ENCODE data around the gene PARP11.

Gene PARP11

GRCh38 chr12:3820122-3820521, 53.1 kb downstream of the PARP11 start:
- no peak for DNase-seq

DNA sequence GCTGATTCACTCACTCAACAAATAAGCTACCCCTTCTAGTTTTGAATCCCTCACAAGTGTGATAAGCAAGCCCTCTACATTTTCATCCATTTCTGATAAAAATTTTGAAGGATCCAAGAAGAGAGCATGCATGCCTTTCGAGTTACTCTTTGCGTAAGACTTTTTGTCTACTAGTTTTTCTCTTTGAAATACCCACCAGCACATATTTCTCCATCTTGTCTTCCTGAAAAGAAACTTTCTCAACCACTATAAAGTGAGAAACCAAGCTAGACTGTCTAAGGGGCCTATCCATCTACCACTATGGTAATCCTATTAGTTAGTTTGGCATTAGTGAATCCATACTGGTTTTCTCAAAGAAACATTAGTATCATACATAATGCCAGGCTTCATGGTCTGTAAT, 56.9 kb downstream of the PARP11 start:
- no peak for DNase-seq

DNA sequence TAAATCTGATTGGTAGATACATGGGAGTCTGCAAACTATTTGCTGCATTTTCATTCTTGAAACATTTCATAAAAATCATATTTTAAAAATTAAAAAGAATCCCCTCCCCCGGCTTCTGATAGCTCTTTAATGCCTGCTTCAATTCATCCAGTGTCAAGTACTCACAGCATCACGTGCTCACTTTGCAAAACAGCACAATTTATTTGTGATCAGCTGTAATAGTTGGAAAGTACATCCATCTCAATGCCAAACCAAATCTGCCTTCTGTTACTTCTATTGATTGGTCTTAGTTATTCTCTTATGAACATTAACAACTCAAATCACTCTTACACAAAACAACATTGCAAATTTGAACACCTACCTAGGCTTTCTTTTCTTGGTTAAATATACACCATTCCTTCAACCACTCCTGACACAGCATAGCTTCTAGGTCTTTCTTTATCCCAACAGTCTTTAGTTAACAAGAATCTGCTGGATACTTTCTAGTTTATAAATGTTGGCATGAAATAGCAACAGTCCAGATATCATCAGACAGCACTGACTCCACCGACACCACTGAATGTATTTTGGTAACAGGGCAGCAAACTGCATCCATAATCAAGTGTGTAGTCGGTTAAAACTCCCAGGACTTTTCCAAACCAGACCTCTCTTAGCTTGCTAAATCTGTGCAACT, 58.0 kb downstream of the PARP11 start:
- DNase-seq = no peak

- DNase-seq = no peak
Measured at GRCh38 chr12:3810540-3810939, 62.7 kb downstream of the PARP11 start.

- DNase-seq = no peak
Measured at GRCh38 chr12:3810016-3810370, 63.2 kb downstream of the PARP11 start.

- no peak for DNase-seq
Measured at GRCh38 chr12:3809357-3810015, 63.7 kb downstream of the PARP11 start.

DNA sequence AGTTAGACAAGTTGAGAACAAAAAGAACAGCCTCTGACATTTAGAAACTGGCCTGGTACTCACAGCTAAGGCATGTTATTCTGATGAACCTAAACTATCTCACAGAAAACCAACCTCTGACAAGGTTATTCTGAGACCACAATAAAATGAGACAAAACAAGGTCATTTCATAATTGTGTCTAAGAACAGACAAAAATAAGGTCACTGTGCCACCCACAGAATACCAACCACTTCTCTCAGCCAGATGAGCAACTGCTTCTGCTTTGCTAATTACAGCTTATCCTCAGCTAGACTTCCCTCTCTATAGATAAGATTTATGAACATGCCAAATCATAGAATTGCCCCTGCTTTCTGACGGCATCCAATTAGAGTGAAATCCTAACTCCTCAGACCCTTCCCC, 68.1 kb downstream of the PARP11 start:
- no peak for DNase-seq

- peak; percentile 69 to 76 for DNase-seq
Measured at GRCh38 chr12:3803865-3804472, 69.2 kb downstream of the PARP11 start.

DNA sequence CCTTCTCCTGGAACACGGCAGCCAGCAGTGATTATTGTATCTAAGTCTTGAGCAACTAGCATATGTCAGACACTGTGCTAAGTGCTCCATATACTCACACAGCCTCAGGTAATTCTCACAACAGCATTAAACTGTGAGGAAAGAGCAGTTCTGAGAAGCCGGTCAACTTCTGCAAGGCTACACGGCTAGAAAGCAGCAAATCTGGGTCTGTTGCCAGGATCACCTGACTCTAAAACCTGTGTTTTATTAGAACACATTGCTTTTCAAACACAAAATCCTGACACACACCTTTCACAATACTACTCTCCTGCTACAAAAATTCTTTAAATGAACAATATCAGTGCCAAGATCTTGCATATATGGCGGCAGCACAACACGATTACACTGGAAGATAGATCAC, 70.5 kb downstream of the PARP11 start:
- DNase-seq = no peak

DNA sequence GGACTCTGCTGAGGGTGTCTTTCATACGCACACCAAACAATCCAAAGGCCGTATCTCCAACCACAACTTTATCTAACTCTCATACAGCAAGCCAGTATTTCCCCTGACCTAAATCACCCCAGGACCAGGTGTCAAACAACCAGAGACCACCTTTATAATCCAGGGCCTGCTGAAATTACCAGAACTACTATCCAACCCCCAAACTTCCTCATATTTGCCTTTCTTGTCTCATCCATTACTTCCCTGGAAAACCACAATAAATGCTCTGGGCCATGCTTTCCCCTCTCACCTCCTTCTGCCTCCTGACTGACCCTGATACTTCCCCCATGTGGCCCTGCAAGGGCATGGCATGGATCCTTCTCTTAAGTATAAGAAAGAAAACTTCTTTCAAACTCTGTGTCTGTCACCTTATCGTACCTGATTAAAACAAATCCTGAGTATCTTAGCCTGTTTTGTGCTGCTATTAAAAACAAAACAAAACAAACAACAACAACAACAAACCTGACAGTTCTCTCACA, 75.6 kb downstream of the PARP11 start:
- no peak for DNase-seq

GRCh38 chr12:3795492-3796133, 77.6 kb downstream of the PARP11 start:
- DNase-seq = no peak

DNA sequence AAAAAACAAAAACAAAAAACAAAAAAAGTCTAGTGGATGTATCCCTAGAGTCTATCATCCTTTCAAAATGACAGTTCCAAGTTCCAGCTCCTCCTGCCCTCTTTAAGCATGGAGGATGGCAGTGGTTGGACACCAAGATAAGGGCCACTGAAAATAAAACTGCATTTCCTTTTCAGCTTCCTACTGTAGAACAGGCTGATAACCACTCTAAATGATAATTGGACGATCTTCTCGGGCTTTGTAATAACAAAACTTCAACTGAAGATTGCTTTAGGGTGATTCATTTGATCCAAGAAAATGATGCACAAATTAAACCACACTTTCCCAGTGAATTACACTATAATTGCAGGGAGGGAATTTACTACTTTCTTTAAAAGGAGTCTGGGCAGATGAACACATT, 78.1 kb downstream of the PARP11 start:
- no peak for DNase-seq

- no peak for DNase-seq
Measured at GRCh38 chr12:3792623-3793288, 80.4 kb downstream of the PARP11 start.

- DNase-seq = no peak
Measured at GRCh38 chr12:3791256-3791874, 81.8 kb downstream of the PARP11 start.

DNA sequence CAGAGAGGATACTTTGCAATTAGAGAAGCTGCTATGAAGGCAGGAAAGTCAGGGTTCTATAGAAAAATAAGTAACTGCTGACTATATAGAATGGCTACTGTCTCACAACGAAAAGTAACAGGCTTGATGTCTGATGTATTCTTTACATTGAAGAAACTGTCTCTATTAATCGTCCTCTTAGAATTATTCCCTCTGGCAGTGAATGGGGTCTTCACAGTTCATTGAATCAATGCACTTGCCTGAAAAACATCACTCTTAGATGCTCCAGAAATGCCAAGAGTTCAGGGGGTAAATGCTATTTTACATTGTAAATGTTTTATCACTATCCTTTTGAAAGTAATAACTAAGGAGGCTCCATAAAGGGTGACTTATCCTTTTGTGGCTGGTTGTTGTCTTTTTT, 82.6 kb downstream of the PARP11 start:
- DNase-seq = no peak

DNA sequence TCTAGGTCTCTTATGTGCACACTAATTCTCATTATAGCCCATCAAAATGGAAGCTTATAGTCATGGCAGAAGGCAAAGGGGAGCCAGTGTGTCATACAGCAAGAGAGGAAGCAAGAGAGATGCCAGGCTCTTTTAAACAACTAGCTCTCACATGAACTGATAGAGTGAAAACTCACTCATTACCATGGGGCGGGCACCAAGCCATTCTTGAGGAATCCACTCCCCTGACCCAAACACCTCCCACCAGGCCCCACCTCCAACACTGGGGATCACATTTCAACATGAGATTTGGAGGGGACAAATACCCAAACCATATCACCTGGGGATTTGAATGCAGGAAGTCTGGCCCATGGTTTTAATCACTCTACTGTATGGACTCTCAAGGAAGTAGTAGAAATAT, 83.4 kb downstream of the PARP11 start:
- DNase-seq = no peak

DNA sequence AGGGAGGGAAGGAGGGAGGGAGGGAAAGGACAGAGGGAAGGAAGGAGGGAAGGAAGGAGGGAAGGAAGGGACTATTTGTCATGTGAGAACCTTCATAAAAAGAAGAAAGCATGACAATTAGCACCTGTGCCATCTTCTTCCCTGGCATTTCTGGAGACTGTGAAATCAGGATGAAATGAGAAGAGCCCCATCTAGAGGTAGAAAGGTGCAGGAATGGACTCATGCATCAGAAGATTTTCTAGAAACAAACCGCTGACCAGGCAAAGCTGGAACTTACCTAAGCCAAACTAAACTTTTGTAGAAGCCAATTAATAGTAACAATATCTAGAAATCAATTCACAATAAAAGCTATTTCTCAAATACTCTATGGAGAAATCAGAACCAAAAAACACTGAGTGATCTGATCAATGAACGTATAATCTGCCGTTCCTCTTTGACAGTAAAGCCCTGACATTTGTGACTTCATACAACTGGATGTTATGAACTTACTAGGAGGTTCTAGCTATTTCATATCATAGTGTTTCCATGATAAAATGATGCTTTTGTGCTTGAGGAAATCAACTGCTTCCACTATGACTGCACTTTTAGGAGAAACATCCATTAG, 95.9 kb downstream of the PARP11 start:
- DNase-seq = peak in 1 of 2 donors; percentile 61

DNA sequence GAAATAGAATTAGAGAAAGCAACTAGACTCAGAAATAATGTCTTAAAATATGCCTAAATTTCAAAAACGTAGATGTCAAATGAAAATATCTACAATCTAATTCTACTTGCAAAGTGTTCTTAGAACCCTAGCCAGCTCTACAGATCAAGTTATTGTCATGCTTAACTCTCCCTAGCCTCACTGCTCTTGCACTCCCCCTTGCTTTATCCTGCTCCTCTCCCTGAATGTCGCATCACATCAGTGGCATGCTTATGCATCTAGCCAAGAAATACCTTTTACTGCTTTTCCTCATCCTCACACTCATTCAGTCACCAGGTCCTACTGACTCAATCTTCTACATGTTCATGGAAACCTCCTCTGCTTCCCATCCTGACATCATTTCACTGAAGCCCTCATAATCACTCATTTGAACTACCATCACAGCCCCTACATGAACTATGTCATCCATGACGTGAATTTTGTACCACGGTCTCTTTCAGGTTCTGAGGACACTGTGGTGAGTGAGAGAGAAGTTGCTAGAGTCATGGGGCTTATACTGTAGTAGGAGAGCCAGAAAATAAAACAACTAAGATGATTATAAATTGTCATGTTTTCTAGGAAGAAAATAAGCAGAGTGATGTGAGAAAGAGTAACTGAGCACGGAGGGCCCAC, 97.7 kb downstream of the PARP11 start:
- no peak for DNase-seq

DNA sequence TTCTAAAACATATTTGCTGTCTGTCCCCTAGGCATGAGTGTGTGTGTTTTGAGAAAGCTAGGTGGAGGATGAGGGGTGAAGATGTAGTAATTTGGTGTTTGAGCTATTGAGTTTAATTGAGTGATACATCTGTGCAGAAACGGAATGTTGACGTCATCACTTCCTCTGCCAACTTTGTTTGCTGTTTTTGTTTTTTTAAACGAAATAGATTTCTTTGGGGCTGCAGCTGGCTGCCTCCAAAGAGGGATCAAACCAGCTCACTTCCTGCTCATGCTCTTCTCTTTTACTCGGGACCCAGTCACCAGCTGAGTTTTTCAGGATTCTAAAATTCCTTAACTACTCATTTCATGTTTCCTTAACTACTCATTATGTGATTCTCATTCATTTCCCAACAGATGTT, 100.8 kb downstream of the PARP11 start:
- no peak for DNase-seq

GRCh38 chr12:3771853-3772252, 101.3 kb downstream of the PARP11 start:
- no peak for DNase-seq

GRCh38 chr12:3770891-3771290, 102.3 kb downstream of the PARP11 start:
- no peak for DNase-seq
